KOPT-K1 (cell line): ENCODE measurements around the gene GPR162.
"Not testable (repeated sequence)": the region's sequence is repeated elsewhere in the genome, so short reads cannot be mapped to it uniquely, and the experiment has no call there.

Experiments
- H3K27ac ChIP-seq: fragments of 200-600 bp; sonication (generic); 2 replicates; pipeline ENCODE4 v1.5.1; 2016; ENCODE audit warnings: antibody characterized with exemption, mild to moderate bottlenecking, low read depth, low read length; ENCODE audit not compliant: poor library complexity, severe bottlenecking
- H3K36me3 ChIP-seq: fragments of 200-600 bp; sonication (generic); 2 replicates; pipeline ENCODE4 v1.5.1; 2017; ENCODE audit warnings: antibody characterized with exemption, mild to moderate bottlenecking, low read length, moderate library complexity; ENCODE audit not compliant: insufficient read depth
- H3K9me3 ChIP-seq: fragments of 200-600 bp; sonication (generic); 2 replicates; pipeline ENCODE4 v1.5.1; 2017; ENCODE audit warnings: antibody characterized with exemption, low read length, mild to moderate bottlenecking; ENCODE audit not compliant: insufficient read depth, poor library complexity, severe bottlenecking

GPR162 gene

DNA sequence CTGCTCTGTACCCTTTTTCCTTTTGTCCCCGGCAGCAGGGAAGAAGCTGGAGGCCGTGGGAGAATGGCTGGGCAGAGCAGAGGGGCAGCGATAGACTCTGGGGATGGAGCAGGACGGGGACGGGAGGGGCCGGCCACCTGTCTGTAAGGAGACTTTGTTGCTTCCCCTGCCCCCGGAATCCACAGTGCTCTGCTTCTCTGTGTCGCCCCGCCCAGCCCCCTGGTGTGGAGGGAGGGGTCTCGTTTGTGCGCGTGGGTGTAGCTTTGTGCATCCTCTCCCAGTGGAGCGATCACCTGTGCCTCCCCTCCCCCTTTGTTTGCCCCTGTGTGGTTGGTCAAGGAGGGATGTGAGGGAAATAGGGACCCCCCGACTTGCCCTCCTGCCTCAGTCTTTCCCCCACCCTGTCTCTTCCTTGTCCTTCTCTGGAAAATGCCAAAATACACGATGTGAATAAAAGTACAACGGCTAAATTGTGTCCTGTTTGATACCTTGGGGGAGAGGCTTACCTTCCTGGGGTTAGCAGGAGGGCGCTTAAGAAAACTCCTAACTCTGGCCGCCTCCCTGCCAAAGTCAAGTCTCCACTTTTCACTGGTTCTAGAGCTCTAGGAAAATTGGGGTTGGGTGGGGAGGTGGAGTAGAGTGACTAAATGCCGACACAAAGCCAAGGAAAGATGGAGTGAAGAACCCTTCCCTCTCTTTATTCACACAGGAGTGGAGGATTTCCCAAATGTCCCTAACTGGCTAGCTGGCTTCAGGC, 44.7 kb downstream of the GPR162 start:
- H3K36me3 ChIP-seq, result peaks cover 77% of the 10 kb centered on the region
- no peak overlapping the region for H3K27ac ChIP-seq
- H3K9me3 ChIP-seq, result no peaks in the 10 kb centered on the region

- peaks cover 77% of the 10 kb centered on the region for H3K36me3 ChIP-seq
- H3K27ac ChIP-seq, result peak overlapping the region; percentile 95
- no peaks in the 10 kb centered on the region for H3K9me3 ChIP-seq
Measured at GRCh38 chr12:6866920-6867412, 45.3 kb downstream of the GPR162 start.

DNA sequence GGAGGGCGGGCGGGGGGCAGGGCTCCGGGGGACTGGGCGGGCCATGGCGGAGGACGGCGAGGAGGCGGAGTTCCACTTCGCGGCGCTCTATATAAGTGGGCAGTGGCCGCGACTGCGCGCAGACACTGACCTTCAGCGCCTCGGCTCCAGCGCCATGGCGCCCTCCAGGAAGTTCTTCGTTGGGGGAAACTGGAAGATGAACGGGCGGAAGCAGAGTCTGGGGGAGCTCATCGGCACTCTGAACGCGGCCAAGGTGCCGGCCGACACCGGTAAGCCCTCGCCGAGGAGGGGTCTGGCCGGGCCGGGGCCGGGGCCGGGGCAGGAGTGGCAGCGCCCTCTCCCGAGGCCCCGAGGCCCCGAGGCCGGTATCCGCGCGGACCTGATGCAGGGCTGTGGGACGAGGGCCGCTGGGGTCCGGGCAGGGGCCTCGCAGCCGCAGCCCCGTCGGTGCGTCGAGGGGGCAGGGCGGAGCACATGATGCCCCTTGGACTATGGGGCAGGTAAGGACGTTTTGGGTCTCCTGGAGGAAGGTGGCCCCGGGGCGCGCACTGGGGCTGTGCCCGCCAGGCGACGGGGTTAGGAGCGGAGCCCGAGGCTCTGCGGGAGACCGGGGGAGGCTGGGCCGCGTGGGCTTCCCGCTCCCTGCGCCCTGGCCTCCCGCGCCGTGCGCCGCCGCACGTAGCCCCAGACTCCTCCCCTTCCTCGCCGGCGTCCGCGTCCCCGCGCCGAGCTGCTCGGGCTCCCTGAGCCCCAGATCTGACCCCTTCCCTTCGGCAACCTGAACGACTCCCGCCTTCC, 46.0 kb downstream of the GPR162 start, which contains the start of gene TPI1:
TSS of gene TPI1 (plus strand) at position 119 of the 798 bp plus-strand sequence. CDS start at position 155, 36 bp downstream.
- Histone ChIP-seq H3K9me3 (no peaks in the 10 kb centered on the region), H3K36me3 (peaks cover 73% of the 10 kb centered on the region), H3K27ac (peak within 1 kb of the TSS; percentile 95)

GRCh38 chr12:6868211-6869048, 46.8 kb downstream of the GPR162 start:
- Histone ChIP-seq H3K36me3 (peaks cover 65% of the 10 kb centered on the region), H3K9me3 (no peaks in the 10 kb centered on the region), H3K27ac (peak overlapping the region; percentile 95)

DNA sequence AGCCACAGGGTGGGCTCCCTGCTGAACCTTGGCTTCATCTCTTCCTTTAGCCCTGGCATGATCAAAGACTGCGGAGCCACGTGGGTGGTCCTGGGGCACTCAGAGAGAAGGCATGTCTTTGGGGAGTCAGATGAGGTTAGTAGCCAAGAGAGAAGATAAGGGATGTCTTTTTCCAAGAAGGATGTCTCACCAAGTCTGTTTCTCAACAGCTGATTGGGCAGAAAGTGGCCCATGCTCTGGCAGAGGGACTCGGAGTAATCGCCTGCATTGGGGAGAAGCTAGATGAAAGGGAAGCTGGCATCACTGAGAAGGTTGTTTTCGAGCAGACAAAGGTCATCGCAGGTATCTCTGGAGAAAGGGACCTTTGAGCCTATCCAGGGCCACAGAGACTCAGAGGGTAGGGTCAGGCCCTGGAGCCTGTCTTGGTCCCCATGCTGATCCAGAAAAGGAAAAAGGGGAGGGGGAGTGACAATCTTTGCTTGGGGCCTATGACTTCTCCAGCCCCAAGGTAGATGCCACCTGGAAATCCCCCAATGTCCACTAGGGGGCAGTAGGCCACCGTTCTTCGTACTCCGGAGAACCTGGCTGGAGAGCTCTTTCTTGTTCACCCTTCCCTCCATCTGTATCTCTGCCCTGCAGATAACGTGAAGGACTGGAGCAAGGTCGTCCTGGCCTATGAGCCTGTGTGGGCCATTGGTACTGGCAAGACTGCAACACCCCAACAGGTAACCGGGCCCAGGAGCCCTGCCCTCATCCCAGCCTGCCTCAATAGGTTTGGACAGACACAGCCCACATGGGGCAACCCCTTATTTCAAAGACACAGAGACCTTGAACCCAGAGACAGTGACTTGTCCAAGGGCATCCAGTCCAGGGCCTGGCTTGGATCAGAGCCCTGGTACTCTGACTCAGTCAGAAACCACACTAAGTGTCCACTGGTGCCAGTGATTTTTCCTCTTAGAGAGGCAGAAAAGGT, 47.7 kb downstream of the GPR162 start:
- Histone ChIP-seq H3K27ac (peak overlapping the region; percentile 95), H3K36me3 (peaks cover 55% of the 10 kb centered on the region), H3K9me3 (no peaks in the 10 kb centered on the region)

DNA sequence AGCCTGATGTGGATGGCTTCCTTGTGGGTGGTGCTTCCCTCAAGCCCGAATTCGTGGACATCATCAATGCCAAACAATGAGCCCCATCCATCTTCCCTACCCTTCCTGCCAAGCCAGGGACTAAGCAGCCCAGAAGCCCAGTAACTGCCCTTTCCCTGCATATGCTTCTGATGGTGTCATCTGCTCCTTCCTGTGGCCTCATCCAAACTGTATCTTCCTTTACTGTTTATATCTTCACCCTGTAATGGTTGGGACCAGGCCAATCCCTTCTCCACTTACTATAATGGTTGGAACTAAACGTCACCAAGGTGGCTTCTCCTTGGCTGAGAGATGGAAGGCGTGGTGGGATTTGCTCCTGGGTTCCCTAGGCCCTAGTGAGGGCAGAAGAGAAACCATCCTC, 48.7 kb downstream of the GPR162 start:
- H3K27ac ChIP-seq, H3K9me3 ChIP-seq: not testable (repeated sequence)
- peaks cover 46% of the 10 kb centered on the region for H3K36me3 ChIP-seq

DNA sequence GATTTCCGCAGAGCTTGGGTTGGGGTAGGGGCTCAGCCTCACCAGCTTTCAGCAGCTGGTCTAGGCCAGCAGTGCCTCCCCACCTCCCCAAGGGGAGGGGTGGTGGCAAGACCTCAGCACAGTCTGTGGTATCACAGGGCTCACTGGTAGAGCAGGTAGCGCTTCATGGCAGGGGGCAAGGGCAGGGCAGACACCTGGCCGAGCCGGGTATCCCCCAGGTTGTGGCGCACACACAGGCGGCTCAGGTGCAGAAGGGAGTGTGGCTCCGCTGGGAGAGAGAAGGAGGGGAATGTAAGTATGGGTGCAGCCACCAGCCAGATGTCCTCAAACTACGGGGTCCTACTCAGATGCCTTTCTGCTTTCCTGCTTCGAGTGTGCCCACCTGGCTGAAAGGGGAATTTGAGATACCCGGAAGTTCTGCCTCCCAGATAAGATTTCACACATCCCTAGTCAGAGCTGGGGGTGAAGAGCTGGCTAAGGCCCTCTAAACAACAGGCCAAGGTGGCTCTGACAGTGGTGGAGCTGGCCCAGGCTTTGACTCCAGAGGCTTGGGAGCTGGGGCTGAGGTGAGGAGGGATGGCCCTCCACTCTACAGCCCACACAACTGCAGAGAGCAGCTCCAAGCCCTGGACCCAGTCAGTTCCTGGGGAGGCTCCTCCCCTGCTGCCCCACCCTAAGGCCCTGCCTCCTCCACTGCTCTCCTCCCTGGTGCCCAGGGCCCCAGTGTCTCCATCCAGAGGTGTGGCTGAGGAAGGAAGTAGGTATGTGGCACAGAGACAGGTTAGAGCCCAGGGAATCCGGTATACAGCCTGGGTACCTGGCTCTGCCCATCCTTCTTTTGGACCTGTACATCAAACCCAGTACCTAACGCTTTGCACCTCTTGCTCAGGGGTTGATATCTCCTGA, 49.7 kb downstream of the GPR162 start:
- peaks cover 46% of the 10 kb centered on the region for H3K36me3 ChIP-seq
- H3K27ac ChIP-seq, result peak overlapping the region; percentile 91
- no peaks in the 10 kb centered on the region for H3K9me3 ChIP-seq

DNA sequence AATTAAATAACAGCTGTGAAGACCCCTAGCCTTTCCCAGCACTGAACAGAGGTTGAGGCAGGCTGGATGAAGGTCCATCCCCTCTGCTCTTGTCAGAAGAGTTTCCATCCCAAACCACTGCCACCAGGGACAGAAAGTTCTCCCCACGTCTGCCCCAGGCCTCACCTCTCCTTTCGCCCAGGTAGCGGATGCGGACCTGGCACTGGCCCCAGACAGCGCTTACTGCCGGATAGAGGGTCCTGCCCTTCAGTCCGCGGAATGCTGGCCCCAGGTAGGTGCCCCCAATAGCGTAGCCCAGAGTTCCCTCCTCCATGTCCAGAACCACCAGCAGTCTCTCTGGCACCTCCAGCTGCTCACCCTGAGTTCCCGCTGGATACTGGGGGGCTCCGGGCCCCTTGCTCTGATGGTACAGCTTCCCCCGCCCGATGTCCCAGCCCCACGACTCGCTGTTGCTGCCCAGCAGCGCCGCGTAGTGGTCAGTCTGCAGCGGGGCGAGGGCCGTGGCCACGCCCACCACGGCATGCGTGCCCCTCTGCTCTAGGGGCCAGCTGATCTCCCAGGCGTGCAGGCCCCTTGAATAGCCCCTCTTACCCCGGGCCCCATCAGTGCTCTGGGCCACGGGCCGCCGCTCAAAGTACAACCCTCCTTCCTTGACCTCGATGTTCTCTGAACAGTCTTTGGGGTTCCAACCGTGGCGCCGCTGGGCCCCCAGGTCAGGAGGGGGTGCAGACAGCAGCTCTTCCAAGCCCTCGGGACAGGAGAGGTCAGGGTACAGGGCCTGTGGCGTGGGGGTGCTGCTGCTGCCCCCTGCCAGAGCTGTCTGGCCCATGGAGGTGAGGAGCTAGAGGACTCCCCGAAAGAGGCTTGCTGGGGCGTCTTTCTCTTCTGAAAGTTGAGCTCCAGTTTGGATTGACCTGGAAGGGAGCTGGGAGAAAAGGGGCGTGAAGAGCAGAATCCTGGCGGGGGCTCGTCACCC, 50.7 kb downstream of the GPR162 start:
- H3K36me3 ChIP-seq, result peaks cover 52% of the 10 kb centered on the region
- no peaks in the 10 kb centered on the region for H3K9me3 ChIP-seq
- peak overlapping the region; percentile 91 for H3K27ac ChIP-seq

GRCh38 chr12:6873094-6874014, 51.7 kb downstream of the GPR162 start, which contains the start of gene SPSB2:
Gene SPSB2, minus strand, starts transcription at chr12:6873303. Its CDS starts 402 bp downstream, at chr12:6872901.
- peak within 1 kb of the TSS; percentile 91 for H3K27ac ChIP-seq
- H3K36me3 ChIP-seq, result peaks cover 55% of the 10 kb centered on the region
- no peaks in the 10 kb centered on the region for H3K9me3 ChIP-seq

- H3K9me3 ChIP-seq, result not testable (repeated sequence)
- Histone ChIP-seq H3K36me3 (peaks cover 52% of the 10 kb centered on the region), H3K27ac (peak overlapping the region; percentile 91)
Measured at GRCh38 chr12:6874015-6874368, 52.4 kb downstream of the GPR162 start.
